Measurements from ENCODE around the gene BPI. TPM values are rescaled to one million over a fixed set of nuclear protein-coding genes. Genes with fewer than 3 reads are reported as not detected.

Gene BPI
- not detected for total RNA-seq (2021; ENCODE audit: unreplicated experiment)
- not detected in 2 replicates for polyA plus RNA-seq (2012)
- not detected for Bru-seq, nascent RNA
- not detected for BruChase-seq, experiment 1, labeled RNA remaining after a 6-hour chase
- BruChase-seq, experiment 2, labeled RNA remaining after a 2-hour chase: not detected
- long read RNA-seq: 0 reads

DNA sequence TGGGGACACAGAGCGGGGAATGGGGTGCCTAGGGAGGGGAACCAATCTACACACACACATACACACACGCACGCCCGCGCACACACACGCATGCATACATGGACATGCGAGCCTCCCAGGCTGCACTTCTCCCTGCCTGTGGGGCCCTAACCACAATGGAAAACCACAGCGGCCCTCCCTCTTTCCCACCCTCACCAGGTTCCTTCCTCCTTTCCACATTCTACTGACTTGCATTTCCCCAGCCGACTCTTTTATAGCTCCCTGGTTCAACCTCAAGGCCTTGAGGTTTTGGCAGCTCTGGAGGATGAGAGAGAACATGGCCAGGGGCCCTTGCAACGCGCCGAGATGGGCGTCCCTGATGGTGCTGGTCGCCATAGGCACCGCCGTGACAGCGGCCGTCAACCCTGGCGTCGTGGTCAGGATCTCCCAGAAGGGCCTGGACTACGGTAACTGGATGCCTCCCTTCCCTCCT is at the start of gene BPI:
Gene BPI (plus strand): TSS at position 249 of the 472 bp plus-strand sequence. CDS start 68 bp downstream, at position 317.
- Histone ChIP-seq H2AFZ (ENCODE audit: low read depth, low read length, poor library complexity, severe bottlenecking) (peak within 1 kb of the TSS; percentile 47), H3K4me3 (replicated peaks in 1 of 2; ENCODE audit: low read depth in 1 of 2, low read length in 2 of 2) (no peak within 1 kb of the TSS), H3K9me2 (ENCODE audit: insufficient read depth) (no peaks in the 10 kb centered on the region), H3K27me3 (ENCODE audit: insufficient read depth, low read length) (no peaks in the 10 kb centered on the region), H4K20me1 (ENCODE audit: insufficient read depth) (no peaks in the 10 kb centered on the region), H3K9ac (ENCODE audit: low read length) (no peak within 1 kb of the TSS), H3K4me2 (ENCODE audit: low read length) (no peak within 1 kb of the TSS), H3K79me2 (ENCODE audit: insufficient read depth, low read length) (no peaks in the 10 kb centered on the region), H3K9me3 (ENCODE audit: control insufficient read depth in 1 of 2, insufficient read depth in 1 of 2, low read depth in 1 of 2, low read length in 2 of 2) (peaks cover 0 to under 1% of the 10 kb centered on the region in 2 experiments; a peak in 1 of 4 replicates), H3K27ac (ENCODE audit: low read depth, low read length) (no peak within 1 kb of the TSS), H3K4me1 (ENCODE audit: control insufficient read depth in 1 of 2, insufficient read depth in 2 of 2, low read length in 2 of 2) (peaks cover 6 to 10% of the 10 kb centered on the region in 2 experiments; a peak in 2 of 4 replicates), H3K36me3 (ENCODE audit: control insufficient read depth in 1 of 2, insufficient read depth in 2 of 2, low read length in 2 of 2) (no peaks in the 10 kb centered on the region)
- CTCF ChIA-PET: interaction anchor here (1.0 to 1.7 kb wide), 2 partner anchors 19 to 73 kb away, joined by 3 to 4 read pairs; no protein-coding TSS in a partner anchor
- BruUV-seq (replicated peaks): no TSS peak
- TF ChIP-seq, protein P1, sequence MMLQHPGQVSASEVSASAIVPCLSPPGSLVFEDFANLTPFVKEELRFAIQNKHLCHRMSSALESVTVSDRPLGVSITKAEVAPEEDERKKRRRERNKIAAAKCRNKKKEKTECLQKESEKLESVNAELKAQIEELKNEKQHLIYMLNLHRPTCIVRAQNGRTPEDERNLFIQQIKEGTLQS (IDR thresholded peaks at IDR 0.05): no peak
- TF ChIP-seq SRF (IDR thresholded peaks at IDR 0.05; ENCODE audit: low read depth): no peak
- TF ChIP-seq POLR2A (IDR thresholded peaks at IDR 0.05; ENCODE audit: borderline replicate concordance, extremely low read depth, insufficient read depth, insufficient read length): no peak
- TF ChIP-seq CTCF (IDR thresholded peaks at IDR 0.05 in 2 of 3, conservative IDR thresholded peaks at IDR 0.05 in 1 of 3; ENCODE audit: borderline replicate concordance in 1 of 3, insufficient read depth in 1 of 3, low read depth in 2 of 3, low read length in 2 of 3): no peak
- TF ChIP-seq YY1 (IDR thresholded peaks at IDR 0.05; ENCODE audit: extremely low read depth, insufficient replicate concordance, low read depth, low read length): no peak
- TF ChIP-seq ZFX (IDR thresholded peaks at IDR 0.05): no peak
- TF ChIP-seq RAD21 (IDR thresholded peaks at IDR 0.05; ENCODE audit: low read depth): no peak
- TF ChIP-seq SIN3A (IDR thresholded peaks at IDR 0.05; ENCODE audit: low read depth): no peak
- no peak for TF ChIP-seq ZBTB33 (IDR thresholded peaks at IDR 0.05; ENCODE audit: extremely low read depth, insufficient replicate concordance, low read length)
- no peak for TF ChIP-seq CEBPB (IDR thresholded peaks at IDR 0.05; ENCODE audit: low read depth)
- no peak for TF ChIP-seq JUND (IDR thresholded peaks at IDR 0.05)
- no peak for TF ChIP-seq CBX3 (IDR thresholded peaks at IDR 0.05; ENCODE audit: low read depth)
- TF ChIP-seq TCF7L2 (IDR thresholded peaks at IDR 0.05; ENCODE audit: borderline replicate concordance, extremely low read depth, insufficient read depth, insufficient read length): no peak
- no peak for TF ChIP-seq POLR2AphosphoS5 (IDR thresholded peaks at IDR 0.05; ENCODE audit: low read depth, low read length)
- TF ChIP-seq, protein P2, sequence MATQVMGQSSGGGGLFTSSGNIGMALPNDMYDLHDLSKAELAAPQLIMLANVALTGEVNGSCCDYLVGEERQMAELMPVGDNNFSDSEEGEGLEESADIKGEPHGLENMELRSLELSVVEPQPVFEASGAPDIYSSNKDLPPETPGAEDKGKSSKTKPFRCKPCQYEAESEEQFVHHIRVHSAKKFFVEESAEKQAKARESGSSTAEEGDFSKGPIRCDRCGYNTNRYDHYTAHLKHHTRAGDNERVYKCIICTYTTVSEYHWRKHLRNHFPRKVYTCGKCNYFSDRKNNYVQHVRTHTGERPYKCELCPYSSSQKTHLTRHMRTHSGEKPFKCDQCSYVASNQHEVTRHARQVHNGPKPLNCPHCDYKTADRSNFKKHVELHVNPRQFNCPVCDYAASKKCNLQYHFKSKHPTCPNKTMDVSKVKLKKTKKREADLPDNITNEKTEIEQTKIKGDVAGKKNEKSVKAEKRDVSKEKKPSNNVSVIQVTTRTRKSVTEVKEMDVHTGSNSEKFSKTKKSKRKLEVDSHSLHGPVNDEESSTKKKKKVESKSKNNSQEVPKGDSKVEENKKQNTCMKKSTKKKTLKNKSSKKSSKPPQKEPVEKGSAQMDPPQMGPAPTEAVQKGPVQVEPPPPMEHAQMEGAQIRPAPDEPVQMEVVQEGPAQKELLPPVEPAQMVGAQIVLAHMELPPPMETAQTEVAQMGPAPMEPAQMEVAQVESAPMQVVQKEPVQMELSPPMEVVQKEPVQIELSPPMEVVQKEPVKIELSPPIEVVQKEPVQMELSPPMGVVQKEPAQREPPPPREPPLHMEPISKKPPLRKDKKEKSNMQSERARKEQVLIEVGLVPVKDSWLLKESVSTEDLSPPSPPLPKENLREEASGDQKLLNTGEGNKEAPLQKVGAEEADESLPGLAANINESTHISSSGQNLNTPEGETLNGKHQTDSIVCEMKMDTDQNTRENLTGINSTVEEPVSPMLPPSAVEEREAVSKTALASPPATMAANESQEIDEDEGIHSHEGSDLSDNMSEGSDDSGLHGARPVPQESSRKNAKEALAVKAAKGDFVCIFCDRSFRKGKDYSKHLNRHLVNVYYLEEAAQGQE (IDR thresholded peaks at IDR 0.05; ENCODE audit: low read depth): no peak
- no peak for TF ChIP-seq EZH2 (IDR thresholded peaks at IDR 0.05)
- TF ChIP-seq ELF1 (IDR thresholded peaks at IDR 0.05; ENCODE audit: borderline replicate concordance, low read depth): no peak
- no peak for TF ChIP-seq MAX (IDR thresholded peaks at IDR 0.05)
- TF ChIP-seq SP1 (IDR thresholded peaks at IDR 0.05; ENCODE audit: low read depth): no peak
- intact Hi-C loops (cut with micrococcal nuclease): no loop called here
- RAD21 ChIA-PET (ENCODE audit: low non-redundant PET in 1 of 2, low total read pairs in 2 of 2, uncharacterized antibody in 2 of 2, unreplicated experiment in 2 of 2): no interaction called here
- no peak for ATAC-seq
- DNase-seq (ENCODE audit: low read depth, low spot score): no peak
- POLR2A ChIA-PET: no interaction called here
